KBM-7 (cell line): Measurements from ENCODE around the gene BCL2L2.
"Not testable (repeated sequence)": the region's sequence is repeated elsewhere in the genome, so short reads cannot be mapped to it uniquely, and the experiment has no call there.

Experiments
- DNase-seq: peaks from one replicate; pipeline ENCODE4 v3.0.0-alpha.2; 2015
- in situ Hi-C: fragments of 300-500 bp; cut with MboI; formaldehyde crosslinking; loops from 2 replicates; pipeline ENCODE4 v1.14.3; 2020; ENCODE audit warnings: low sequenced_read_pairs, low pct_unique_long_range_greater_than_20kb, mixed read lengths

Gene BCL2L2

DNA sequence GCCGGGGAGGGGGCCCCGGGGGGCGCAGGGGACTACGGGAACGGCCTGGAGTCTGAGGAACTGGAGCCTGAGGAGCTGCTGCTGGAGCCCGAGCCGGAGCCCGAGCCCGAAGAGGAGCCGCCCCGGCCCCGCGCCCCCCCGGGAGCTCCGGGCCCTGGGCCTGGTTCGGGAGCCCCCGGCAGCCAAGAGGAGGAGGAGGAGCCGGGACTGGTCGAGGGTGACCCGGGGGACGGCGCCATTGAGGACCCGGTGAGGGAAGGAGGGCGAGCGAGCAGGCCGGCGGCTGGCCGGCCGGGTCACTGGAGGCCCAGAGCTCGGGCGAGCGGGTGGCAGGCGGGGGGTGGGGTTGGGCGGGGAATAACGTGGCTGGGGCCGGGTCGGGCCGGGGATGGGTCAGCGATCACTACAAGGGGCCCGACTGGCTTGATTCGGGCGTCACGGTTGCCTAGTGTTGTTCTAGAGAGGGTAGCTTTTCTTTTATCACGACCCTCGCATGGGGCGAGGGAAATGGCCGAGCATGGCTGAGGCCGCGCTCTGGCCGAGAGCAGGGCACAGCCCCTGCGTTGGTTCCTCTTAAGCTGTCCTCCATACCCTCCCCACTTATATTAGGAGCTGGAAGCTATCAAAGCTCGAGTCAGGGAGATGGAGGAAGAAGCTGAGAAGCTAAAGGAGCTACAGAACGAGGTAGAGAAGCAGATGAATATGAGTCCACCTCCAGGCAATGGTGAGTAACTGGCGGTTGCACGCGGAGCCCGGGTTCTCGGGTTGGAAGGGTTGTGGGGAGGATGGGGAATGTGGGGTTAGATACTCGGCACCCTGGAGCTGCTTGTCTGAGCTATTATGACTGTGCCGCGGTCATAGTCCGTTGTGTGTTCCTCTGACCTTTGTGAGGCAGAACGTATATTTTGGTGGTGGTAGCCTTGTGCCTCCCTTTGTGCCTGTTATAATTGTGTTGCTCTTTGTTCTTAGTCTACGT is 15.2 kb downstream of the BCL2L2 start:
- in situ Hi-C loops = no loop called here
- peak; percentile 53 for DNase-seq

DNA sequence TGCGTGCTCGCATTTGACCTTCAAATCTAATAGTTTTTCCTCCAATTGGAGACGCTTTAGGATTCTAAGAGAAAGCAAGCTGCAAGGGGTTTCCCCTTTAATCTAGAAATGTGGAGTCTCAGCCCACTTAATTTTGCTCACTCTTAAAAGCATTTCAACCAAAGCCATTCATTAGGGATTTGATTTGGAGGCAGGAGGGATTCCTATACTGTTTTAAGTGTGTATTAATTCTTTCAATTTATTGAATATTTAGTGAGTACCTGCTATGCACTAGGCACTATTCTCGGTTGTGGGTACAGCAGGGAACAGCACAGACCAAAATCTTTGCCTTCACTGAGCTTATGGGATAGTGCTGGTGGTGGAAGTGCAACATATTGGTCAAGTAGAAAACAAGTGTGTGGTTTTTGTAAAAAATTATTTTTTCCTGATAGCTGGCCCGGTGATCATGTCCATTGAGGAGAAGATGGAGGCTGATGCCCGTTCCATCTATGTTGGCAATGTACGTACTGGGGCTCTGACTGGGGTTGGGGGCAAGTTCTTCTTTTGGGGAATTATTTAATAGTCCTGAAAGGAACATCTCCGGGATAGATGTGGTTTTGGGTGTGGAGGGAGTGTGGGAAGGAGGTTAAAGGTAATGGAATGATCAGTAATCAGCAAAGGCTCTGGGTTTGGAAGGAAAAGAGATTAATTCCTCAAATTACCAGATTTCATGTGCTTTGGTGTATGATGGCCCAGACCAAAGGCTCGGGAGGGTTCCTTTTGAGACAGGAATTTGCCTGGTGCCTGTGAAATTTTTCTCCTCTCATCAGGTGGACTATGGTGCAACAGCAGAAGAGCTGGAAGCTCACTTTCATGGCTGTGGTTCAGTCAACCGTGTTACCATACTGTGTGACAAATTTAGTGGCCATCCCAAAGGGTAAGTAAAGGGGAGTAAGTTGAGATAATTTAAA is 16.2 kb downstream of the BCL2L2 start:
- in situ Hi-C loops = no loop called here
- no peak for DNase-seq

GRCh38 chr14:23323838-23324454 is 17.3 kb downstream of the BCL2L2 start:
- DNase-seq = no peak
- in situ Hi-C loops = no loop called here

DNA sequence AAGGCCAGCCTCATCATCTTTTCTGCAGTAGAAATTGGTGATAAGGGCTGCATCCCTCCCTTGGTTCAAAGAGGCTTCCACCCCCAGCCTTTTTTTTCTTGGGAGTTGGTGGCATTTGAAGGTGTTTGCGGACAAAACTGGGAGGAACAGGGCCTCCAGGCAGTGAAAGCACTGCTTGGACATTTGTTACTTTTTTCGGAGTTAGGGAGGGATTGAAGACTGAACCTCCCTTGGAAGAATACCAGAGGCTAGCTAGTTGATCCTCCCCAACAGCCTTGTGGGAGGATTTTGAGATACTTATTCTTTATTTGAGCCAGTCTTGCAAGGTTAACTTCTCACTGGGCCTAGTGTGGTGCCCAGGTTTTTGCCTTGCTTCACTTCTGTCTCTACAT is 17.8 kb downstream of the BCL2L2 start:
- DNase-seq = no peak
- in situ Hi-C loops = no loop called here

DNA sequence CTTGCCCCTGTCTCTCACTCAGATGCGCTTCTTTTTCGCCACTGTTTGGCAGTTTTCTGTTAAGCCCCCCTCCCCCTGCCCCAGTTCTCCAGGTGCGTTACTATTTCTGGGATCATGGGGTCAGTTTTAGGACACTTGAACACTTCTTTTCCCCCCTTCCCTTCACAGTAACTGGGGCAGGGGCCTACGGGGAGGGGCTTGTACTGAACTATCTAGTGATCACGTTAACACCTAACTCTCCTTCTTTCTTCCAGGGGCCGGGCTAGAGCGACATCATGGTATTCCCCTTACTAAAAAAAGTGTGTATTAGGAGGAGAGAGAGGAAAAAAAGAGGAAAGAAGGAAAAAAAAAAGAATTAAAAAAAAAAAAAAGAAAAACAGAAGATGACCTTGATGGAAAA is 18.4 kb downstream of the BCL2L2 start:
- in situ Hi-C loops = no loop called here
- no peak for DNase-seq

GRCh38 chr14:23325746-23326145 is 19.1 kb downstream of the BCL2L2 start:
- DNase-seq, in situ Hi-C loops: not testable (repeated sequence)

DNA sequence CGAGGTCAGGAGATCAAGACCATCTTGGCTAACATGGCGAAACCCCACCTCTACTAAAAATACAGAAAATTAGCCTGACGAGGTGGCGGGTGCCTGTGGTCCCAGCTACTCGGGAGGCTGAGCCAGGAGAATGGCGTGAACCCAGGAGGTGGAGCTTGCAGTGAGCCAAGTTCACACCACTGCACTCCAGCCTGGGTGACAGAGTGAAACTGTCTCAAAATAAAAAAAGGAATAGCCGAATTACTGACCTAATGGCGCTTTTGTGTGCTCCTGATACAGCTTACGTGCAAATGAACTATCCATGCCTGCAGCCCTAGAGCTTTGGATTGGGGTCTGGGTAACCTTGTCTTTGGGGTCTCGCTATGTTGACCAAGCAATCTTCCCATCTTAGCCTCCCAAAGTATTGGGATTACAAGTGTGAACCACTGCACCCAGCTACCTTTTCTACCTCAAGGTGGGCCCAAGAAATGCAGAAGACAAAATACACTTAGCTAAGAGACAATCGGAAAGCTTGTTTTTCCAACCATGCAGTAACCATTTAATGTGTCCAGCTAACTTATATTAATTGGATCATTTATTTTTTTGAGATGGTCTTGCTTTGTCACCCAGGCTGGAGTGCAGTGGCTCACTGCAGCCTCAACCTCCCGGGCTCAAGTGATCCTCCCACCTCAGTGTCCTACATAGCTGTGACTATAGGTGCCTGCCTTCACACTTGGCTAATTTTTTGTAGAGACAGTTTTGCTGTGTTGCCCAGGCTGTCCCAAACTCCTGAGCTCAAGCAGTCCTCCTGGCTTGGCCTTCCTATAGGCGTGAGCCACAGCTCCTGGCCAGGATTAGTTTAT is 20.1 kb downstream of the BCL2L2 start:
- DNase-seq = no peak
- in situ Hi-C loops = no loop called here

DNA sequence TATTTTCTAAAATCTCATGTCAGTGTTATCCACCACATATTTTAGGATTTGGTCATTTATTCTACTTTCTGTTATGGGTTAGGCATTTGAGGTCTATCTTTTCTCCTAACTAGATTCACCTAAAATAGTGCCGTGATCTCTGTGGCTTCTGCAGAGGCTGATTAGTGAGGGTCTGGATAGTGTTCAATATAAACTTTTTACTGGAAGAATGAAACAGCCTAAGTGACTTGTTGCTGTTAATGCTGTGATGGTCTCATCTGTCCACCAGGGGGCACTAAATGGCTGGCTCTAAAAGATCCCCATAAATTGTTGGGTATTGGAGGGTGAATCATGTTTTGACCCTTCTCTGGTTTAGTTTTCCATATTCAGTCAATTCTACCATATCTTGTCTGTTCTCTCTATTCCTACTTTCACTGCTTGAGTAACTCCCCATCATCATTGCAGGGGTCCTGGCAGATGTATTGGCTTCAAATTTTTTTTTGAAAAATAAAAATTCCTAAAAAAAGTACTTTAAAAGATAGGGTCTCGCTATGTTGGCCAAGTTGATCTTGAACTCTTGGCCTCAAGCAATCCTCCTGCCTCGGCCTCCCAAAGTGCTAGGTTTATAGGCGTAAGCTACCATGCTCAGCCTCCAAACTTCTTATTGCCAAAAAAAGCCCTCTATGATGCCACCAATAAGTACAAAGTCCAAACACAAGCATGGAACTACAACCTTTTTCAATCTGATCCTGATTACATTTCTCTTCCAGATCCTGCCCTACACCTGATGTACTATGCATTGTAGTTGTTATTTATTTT is 21.5 kb downstream of the BCL2L2 start:
- in situ Hi-C loops = no loop called here
- DNase-seq = peak; percentile 67

- in situ Hi-C loops = no loop called here
- DNase-seq = no peak
Measured at GRCh38 chr14:23335623-23336022, 29.0 kb downstream of the BCL2L2 start.

- in situ Hi-C loops = no loop called here
- no peak for DNase-seq
Measured at GRCh38 chr14:23339506-23340268, 33.1 kb downstream of the BCL2L2 start.

DNA sequence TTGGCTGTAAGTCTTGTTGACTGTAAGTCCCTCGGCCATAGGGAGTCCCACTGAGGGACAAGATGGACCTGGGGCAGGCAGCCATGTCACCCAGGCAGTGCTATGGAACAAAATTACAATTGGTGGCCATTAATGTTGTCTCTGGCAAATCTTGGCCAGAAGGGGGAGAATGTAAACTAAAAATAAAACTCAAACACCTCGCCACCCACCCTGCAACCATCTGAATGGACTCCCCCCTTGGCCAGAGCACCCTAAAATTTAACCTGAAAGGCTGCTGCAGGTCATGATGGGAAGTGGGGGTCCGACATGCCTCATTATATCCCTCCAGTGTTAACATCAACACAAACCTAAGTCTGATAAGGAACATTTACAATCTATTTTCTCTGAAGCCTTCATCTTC is 37.8 kb downstream of the BCL2L2 start:
- in situ Hi-C loops = no loop called here
- DNase-seq = no peak

GRCh38 chr14:23345987-23346692 is 39.5 kb downstream of the BCL2L2 start:
- no peak for DNase-seq

DNA sequence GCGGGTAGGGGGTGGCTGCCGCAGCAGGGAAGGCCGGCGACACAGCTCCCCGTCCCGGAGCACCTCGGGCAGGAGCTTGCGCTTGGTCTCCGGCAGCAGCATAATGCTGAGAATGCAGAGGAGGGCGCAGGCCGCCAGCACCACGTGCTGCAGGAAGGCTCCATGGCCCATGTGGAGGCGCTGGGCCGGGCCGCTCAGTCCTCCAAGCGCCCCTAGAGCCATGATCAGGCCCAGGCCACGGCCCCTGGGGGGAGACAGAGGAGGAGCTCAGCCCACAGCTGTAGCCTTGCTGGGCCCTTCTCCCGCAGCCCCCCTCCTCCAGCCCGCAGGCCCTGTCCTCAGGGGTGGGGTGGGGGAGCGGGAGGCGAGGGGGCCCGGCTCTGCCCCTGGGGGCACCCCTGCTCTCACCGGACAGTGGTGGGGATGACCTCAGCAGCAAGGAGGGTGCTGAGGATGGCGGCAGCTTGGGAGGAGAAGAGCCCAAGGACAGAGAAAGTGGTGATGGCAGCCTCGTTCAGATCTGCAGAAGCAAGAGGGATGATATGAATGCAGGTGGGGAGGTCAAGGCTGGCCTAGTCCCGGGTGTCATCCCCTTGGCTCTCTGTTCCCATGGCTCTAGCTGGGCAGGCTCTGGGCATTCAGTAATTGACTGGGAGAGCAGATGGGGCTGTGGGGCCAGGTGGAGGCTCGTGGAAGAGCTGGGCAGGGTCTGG is 40.2 kb downstream of the BCL2L2 start:
- DNase-seq = no peak
- in situ Hi-C loops = no loop called here

More at GRCh38 chr14:23345987-23346692, 39.5 kb downstream of the BCL2L2 start:
- in situ Hi-C loops = no loop called here

GRCh38 chr14:23347406-23348296 is 41.0 kb downstream of the BCL2L2 start:
- in situ Hi-C loops = no loop called here
- DNase-seq = no peak

- in situ Hi-C loops = no loop called here
- no peak for DNase-seq
Measured at GRCh38 chr14:23348297-23348655, 41.6 kb downstream of the BCL2L2 start.
